Stimulated activated CD4-positive, alpha-beta T cell treated with anti-CD3 and anti-CD28 coated beads, TNF-alpha, amount 100 ng/mL, for 4 hours (primary cell): ENCODE results near the gene CNOT6L.

Source experiments
- DNase-seq, 3 experiments: peaks; one replicate each; pipeline ENCODE4 v3.0.0-alpha.2; 2020; ENCODE audit warnings: low read depth in 3 of 3

Gene CNOT6L

DNA sequence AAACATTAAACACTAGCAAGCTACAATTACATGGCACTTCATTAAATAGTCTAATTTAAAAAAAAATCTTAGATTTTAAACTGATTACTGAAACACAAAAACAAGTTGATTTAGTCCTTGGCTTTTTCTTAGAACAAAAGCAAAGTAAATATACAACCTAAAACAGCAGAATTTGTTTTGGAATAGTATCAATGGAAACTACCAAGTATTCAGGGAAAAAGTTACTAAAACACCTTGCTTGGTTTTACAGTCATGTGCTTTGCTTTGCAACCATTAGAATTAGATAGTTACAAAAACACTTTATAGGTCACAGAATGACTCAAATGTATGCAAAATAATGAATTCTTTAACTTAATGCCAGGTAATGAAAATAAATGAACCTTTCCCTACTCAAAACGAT lies 105.3 kb downstream of the CNOT6L start:
- no peak for DNase-seq

DNA sequence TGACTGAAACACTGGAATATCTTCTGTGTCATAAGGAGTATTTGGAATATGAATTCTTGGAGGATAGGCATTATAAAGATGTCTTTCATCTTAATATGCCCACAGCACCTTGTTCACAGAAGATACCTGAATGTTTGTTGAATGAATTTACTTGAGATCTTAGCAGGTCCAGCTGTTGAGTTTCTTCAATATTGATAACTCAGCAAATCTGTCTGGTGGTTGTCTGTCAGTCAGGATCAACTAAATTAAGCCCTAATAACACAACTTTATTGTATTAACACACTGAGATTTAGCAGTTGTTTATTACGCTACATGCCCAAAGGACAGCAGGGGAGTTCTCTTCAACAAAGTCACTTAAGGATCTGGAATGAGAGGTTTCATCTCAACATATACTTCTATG lies 106.5 kb downstream of the CNOT6L start:
- DNase-seq, result no peak

DNA sequence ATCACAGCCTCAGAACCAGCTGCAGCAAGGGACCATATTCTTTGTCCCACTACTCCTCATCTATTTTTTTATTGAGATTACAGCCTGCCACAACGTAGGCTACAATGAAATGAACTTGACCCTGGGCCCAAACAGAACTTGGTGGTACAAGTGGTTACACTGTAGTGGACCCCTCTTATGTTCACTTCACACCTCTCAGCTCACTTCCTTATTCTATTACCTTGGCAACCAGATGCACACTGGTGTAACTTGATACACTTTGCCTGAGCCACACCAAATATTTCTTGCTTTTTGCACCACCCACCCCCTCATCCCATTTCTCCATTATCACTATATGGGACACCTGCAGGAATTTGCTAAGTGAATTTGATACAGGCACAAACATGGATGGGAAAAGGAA lies 107.7 kb downstream of the CNOT6L start:
- DNase-seq, result no peak

DNA sequence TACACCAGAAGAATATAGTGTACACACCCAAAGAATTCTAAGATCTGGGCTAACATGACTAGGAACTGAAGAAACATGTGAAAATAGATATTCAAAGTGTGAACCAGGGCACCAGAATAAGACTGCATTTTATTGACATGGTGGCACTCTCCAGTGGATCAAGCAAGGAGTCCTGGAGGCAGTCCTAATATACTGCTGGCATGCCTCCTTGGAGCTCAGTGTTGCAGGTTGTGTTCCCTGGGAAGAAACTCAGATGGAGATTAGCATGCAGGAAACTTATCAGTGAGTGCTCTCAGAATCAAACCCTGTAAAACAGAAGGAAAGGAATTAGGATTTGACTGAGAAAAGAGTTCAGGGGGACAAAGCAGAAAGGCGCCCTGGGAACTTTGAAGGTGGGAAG lies 108.5 kb downstream of the CNOT6L start:
- DNase-seq, result no peak

DNA sequence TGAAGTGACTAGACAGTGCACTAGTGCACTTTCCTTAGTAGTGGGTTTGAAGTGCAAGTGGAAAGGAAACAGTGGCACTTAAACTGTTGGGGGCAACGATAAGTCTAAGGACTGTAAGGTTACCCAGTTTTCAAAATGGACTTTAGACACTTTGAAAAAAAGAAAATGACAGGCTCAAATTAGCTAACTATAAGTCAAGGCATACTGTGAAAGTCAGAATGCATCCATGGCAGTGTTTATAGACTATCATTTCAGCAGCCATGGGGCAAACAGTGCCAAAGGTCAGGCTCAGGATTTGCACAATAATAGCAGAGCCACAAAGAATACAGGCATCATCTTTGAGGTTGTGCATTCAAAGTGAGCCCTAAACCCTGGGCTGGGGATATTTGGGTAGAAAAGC lies 109.1 kb downstream of the CNOT6L start:
- DNase-seq, result no peak

DNA sequence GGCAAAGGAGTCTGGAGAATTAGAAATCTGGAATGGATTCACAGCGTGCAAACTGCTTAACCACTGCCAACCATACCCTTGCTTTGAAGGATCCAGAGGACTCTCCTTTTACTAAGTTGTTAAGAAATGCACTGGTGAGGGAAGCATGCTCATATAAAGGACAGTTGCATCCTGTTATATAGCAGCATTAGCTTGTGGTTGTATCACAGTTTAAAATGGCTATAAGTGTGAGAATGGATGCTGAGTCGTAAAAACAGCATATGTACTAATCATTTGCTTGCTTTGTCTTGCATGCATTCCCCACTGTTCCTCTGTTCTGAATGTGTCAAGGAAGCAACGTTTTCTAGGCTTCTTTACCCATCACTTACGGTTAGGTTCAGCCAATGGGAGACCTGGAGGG lies 112.5 kb downstream of the CNOT6L start:
- DNase-seq, result no peak

DNA sequence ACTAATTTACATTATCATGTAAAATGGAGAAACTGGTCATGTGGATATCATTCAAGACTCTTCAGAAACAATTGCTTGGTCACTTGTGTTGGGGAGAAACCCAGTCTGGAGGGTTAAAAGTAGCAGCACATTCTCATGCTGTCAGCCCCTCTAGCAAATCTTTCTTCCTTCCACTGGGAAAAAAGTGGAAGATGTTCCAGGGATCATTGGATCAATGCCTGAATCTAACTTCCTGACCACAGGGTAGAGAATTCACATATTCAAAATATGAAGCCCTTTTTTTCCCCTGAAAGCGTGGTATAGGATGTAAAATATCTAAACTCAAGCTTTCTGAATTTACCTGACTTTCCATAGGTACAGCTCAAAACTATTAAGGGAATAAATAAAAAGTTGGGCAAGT lies 115.5 kb downstream of the CNOT6L start:
- DNase-seq, result no peak

DNA sequence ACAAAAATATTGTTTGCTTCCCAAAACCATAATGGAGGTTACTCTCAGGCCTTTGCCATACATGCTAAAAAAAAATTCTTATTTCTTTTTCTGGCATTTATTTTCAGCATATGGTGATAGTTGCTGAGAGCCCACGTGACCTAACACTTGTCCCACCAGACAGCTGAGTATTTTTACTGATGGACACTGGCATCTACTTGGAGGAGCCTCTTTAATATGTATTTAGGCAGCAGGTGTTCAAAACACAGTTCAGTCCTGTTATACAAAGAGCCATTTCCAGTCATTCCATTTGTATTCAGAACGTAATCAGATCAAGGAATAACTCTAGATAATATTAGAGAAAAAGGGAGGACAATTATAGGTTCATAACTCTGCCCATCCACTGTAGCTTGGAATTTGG lies 118.0 kb downstream of the CNOT6L start:
- no peak for DNase-seq

DNA sequence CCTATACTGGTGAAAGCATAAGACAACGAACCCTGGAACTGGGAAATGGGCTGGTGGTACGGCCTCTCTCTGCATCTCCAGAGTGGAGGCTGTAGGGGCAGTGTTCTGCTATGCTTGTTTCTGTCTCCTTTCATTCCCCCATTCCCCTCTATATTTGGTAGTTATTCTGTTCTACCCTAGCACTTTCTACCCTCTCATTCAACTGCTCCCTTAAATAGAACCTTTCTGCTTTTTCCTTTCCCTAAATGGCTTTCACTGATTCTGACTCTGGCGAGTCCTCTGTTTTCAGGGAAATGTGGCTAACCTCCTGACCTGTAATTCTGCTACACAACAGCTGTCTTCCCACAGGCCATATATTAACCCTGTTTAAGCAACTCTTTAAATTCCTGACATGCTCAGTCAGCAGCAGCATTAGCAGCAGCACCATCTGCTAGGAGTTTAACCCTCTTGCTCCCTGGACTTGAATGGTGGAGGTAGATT lies 119.4 kb downstream of the CNOT6L start:
- no peak for DNase-seq

DNA sequence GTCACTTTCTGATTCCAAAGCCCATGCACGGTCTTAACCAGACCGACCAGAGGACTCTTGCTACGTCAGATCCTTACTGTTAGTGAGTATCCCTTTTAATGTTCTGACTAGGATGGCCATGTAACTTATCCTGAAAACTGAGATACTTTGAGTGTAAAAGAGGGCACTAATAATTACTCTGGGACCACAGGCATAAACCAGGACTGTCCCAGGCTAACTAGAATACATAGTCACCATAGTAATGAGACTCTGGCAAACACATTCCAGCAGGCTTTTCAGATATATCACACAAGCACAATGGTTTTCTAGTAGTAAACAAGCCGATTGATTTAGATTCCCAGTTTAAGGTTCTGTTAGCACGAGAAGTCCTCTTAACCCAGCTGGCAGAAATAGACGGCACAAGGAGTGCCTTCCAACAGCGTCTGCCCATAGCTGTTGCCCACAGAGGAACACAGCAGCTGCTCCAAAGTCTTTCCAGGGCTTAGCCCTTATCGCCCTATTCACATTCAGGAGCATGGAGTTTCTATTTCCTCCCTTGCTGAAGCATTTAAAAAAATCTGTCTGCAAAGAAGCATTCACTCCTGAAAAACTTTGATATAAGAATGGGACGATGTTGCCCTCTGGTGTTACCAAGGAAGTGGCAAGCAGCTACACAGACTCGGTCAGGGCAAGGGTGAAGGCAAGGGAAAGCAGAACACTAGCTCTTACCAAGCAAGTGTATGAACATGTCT lies 121.1 kb downstream of the CNOT6L start:
- DNase-seq, result no peak

DNA sequence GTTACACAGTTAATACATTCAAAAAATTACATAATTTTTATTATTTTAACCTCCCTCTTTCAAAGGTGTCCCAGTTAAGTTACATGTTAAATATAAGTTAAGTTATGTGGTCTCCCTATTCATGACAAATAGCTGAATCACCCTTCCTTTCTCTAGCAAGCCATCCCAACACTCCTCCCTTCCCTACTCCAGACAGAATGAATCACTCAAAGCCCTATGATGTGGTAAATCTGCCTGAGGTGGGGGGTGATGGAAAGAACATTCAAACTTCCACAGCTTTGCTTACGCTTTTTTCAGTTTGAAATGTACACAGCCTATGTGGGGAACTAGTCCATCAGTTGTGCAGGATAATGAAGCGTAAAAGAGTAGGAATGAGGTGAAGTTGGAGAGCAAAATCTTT lies 123.4 kb downstream of the CNOT6L start:
- DNase-seq, result no peak

DNA sequence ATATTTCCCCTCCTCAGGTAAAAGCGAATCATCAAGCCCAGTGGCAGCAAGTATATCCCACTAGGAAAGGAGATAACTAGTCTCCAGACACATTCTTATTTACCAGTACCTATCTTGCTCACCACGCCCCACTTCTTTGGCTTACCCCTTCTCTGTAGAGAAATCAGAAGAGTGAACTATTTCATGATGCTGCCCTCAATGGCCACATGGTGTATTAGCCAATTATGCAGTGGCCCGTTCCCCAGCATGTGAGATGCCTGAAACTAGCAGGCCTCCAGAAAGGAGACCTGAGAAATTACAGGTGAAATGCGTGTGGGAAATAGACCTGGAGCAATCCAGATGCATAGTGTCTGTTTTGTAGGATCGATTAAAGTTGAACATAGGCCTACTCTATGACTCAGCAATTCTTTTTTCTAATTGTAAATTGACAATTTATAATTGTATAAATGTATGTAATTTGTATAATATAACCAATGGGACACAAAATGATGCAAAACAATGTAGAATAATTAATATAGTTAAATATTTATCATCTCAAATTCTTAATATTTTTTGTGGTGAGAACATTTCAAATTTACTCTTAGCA lies 126.2 kb downstream of the CNOT6L start:
- DNase-seq, result no peak

DNA sequence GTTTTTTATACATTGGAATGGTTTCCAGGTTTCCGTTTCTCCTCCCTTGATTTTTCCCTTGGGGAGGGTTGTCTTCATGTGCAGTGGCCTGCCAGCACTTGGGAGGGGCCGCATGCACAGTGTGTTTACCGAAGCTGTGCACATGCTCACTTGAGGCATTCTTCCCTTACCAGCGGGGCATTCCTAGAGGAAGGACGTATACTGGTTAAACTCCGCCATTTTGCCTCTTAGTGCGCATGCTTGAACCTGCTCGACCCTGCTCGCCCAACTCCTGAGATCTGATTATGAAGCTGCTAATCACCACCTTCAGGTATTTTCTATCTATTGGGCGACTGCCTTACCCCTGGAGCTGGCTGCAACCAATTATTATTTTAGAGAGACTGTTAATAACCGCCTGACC lies 137.4 kb downstream of the CNOT6L start:
- DNase-seq, result no peak

DNA sequence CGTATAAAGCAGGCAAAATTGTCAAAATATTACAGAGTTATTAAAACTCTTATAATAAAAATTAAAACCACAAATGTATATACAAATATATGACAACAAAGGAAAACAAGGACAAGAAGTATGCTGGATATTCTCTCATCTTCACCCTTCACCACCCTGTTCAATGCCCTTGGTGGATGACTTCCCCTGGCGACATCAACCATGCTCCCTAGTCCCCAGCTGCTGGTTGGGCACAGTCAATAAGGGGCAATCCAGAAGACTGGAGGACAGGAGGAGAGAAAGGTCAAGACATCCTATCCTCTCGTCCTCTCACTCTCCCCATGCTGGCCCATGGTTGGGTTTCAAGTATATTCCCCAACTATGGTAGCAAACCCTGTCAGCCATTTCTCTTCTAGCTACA lies 142.3 kb downstream of the CNOT6L start:
- DNase-seq, result no peak

DNA sequence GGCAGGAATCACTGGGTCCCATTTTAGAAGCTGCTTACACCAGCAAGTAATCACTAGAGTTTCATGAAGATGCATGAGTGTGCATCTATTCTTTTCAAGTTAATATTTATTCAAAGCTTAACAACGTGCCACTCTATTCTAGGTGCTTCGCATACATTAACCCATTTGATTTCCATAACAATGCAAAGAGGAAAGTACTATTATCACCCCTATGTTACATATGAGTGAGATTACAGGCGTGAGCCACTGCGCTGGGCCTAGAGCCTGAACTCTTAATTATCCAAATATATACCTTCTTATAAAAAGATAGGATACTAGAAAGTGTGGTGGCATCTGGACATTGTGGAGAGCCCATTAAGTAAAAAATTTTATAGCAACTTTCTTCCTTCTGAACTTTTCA lies 148.1 kb downstream of the CNOT6L start:
- DNase-seq, result no peak

DNA sequence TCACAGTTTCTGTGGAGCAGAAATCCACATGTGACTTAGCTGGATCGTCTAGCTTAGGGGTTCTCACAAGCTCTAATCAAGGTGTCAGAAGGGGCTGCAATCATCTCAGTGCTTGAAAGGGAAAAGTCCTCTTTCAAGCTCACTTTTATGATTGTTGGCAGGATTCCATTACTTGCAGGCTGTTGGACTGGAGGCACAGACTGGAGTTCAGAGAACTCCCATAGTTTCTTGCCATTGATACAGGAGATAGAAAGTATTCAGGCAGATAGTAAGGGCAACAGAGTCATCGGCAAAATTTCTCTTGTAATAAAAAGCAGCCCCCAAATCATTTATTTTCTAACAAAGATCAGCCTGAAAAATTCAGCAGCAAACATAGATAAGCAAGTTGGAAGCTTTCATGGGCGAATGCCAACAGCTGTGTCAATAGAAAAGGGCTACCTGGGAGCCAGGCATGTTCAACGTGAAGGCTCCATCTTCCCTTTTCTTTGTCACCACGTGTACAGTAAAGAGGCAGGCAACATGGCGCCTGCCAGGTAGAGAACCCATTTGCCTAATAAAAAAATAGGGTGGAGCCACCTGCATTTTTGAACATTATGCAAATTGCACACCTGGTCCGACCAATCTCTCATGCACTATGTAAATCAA lies 149.1 kb downstream of the CNOT6L start:
- DNase-seq, result no peak

DNA sequence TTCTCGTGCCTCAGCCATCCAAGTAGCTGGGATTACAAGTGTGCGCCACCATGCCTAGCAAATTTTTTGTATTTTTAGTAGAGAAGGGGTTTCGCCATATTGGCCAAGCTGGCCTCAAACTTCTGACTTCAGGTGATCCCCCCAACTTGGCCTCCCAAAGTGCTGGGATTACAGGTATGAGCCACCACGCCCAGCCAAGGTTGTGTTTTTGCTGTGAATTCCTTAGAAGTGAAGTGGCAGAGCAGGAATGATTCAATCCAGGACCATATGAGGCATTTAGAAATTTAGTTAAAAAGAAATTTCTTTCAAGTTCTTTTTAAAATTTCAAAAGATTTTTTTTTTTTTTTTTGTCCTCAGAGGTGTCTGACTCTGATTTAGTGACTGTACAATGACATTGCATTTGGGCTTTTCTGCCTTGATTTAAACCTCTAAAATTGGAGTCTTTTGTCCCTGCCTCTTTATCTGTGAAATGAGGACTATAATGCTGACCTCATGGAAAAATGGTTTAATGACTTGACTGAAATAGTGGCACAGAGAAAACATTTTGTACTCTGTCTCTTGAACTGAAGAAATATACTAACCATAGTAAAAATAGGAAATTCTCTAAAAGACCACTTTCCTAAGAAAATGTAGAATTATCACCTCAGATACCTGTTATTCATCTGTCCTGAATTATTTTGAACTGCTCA lies 153.6 kb downstream of the CNOT6L start:
- no peak for DNase-seq
